Stimulated activated CD8-positive, alpha-beta memory T cell treated with anti-CD3 and anti-CD28 coated beads, Interleukin-12 subunit alpha, Interleukin-12 subunit beta, amount 100 ng/mL, for 24 hours (primary cell): Measurements from ENCODE around the gene GPR78.

Experiments
- DNase-seq: peaks from one replicate; pipeline ENCODE4 v3.0.0-alpha.2; 2020; ENCODE audit errors: extremely low read depth

GPR78 gene, protein sequence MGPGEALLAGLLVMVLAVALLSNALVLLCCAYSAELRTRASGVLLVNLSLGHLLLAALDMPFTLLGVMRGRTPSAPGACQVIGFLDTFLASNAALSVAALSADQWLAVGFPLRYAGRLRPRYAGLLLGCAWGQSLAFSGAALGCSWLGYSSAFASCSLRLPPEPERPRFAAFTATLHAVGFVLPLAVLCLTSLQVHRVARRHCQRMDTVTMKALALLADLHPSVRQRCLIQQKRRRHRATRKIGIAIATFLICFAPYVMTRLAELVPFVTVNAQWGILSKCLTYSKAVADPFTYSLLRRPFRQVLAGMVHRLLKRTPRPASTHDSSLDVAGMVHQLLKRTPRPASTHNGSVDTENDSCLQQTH

DNA sequence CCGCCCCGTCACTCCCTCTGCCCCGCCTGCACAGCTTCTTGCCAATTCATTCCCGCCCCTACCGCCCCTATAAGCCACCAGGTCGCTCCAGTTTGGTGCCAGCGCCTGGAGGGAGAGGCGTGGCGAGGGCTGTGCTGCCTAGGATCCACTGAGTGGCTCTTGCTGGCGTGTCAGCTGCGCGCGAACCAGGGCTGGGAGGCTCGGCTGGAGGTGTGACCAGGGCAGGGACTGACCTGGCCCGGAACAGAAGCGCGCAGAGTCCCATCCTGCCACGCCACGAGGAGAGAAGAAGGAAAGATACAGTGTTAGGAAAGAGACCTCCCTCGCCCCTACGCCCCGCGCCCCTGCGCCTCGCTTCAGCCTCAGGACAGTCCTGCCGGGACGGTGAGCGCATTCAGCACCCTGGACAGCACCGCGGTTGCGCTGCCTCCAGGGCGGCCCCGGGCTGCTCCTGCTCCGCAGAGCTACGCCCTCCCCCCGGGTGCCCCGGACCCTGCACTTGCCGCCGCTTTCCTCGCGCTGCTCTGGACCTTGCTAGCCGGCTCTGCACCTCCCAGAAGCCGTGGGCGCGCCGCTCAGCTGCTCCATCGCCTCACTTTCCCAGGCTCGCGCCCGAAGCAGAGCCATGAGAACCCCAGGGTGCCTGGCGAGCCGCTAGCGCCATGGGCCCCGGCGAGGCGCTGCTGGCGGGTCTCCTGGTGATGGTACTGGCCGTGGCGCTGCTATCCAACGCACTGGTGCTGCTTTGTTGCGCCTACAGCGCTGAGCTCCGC is at the start of gene GPR78:
TSS of gene GPR78 (plus strand) at position 72 of the 773 bp plus-strand sequence. CDS start at position 663, 591 bp downstream.
- DNase-seq: no peak

DNA sequence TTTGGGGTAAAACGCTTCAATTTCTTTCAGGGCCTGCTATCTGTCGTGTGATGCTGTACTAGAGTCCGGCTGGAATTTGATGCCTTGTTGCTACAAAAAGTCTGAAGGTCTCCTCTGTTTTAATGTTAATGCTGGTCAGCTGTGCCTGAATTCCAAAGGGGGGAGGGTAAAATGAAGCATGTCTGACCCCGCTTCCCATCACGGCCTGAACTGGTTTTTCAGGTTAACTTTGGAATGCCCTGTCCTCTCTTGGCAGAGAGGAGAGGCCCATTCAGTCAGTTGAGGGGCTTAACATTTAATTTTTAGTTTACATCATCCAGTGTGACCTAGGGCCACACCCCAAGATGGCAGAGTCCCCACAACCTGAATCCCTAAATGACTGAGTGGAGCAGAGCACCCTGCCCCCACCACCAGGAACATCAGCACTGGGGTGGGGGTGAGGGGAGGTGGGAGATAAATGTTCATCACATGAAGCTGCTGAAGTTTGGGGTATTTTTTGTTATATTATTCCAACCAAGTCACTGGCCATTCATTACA is 47.9 kb upstream of the GPR78 start:
- DNase-seq: no peak

DNA sequence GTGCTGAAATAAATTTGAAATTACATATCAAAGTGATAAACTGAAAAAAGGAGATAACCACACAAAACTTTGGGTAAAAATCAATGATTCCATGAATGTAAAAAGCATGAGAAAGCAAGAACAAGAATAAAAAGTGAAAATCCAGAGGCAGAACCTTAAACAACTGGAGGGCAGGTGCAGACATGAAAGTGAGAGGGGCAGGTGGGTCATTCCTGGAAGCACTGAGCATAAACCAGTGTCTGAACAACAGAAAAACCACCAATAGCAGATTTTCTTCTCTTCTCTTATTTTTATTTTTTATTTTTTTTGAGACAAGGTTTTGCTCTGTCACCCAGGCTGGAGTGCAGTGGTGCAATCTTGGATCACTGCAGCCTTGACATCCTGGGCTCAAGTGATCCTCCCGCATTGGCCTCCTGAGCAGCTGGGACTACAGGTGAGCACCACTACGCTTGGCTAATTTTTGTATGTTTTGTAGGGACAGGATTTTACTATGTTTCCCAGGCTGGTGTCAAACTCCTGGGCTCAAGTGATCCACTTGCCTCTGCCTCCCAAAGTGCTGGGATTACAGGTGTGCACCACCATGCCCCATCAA is 46.8 kb upstream of the GPR78 start:
- DNase-seq: no peak

DNA sequence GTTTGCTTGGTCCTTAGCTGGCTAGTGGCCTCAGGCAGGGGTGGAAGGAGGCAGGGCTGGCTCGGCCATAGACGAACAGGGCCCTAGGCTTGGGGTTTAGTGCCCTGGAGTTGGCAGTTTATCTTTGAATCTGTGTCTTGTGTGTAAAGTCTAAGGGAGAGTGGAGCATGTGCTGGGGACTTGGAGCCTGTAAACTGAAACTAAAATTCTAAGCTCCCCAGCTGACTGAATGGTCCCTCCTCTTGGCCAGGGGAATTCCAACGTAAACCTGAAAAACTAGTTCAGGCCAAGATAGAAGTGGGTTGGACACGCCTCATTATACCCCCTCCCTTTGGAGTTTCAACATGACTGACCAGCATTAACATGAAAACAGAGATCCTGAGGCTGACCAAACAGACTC is 46.1 kb upstream of the GPR78 start:
- DNase-seq: no peak

DNA sequence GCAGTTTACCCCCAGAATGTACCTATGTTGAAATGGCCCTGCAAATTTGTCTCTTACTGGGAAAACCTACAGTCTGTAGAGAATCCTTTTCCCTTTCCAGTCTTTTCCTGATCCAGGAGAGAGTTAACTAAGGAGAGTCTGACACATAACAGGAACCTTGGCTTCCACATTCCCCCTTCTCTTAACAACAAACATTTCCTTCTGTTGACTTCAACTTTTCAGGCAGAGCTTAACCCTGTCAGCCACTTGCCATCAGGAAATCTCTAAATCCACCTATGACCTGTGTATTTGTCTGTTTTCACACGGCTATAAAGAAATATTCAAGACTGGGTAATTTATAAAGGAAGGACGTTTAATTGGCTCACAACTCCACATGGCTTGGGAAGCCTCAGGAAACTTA is 45.6 kb upstream of the GPR78 start:
- DNase-seq: no peak

DNA sequence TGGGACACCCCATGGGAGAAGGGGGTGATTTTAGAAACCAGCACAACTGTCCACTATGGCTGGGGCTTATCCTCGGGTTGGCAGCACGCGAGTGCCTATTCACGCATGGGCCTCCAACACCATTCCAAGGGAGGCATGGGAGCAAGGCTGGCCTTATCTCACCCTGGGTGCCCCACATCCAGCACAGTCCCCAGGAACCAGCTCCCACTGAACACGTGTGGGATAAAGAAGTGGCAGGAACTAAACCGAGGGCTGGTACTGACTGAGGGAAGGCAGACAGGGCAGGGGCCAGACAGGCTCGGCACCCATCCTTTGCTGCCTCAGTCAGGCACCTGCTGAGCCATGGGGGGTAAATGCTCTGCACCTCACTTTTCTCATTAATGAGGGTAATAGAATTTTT is 43.7 kb upstream of the GPR78 start:
- DNase-seq: no peak

DNA sequence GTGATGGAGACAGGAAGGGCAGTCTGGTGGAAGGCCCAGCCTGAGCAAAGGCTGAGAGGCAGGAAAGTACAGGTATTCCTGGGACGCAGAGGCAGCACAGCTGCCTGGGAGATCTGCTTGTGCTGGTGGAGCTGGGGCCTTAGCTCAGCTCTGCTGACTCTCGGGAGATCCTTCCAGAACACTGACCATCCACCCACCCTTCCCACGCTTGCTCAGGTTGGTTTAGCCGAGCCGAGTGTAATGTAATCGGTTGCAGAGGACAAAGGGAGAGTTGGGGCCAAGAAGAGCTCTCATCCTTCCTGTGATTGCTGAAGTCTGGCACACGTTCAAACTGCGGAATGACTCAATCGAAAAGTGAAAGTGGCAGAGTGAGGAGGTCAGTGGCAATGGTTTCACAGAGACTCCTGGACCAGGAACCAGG is 43.1 kb upstream of the GPR78 start:
- DNase-seq: no peak

DNA sequence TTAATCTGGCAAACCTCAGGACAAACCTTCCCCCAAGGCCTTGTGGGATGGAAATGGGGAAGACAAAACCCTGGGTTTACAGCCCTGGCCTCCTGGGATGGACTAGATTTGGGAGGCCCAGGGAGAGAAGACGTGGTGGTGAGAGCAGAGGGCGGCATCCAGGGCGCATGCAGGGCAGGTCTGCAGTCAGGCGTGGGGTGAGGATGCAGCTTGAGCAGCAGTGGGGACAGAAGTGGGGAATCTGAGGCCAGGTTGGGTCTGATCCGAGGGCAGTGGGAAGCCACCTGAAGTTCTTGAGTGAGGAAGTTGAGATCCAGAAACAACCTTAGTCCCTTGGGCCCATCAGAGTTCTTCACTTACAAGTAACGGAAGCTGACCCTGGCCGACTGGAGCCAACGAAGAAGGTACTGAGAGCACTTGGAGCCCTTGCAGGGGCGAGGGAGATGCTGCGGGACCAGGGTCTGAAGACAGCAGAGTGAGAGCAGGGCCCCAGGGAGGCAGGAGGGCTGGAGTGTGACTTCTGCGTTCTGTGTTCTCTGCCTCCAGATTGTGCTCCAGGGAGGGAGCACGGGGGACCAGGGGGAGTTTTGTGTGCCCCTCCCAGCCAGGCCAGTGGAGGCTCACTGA is 42.0 kb upstream of the GPR78 start:
- DNase-seq: no peak

DNA sequence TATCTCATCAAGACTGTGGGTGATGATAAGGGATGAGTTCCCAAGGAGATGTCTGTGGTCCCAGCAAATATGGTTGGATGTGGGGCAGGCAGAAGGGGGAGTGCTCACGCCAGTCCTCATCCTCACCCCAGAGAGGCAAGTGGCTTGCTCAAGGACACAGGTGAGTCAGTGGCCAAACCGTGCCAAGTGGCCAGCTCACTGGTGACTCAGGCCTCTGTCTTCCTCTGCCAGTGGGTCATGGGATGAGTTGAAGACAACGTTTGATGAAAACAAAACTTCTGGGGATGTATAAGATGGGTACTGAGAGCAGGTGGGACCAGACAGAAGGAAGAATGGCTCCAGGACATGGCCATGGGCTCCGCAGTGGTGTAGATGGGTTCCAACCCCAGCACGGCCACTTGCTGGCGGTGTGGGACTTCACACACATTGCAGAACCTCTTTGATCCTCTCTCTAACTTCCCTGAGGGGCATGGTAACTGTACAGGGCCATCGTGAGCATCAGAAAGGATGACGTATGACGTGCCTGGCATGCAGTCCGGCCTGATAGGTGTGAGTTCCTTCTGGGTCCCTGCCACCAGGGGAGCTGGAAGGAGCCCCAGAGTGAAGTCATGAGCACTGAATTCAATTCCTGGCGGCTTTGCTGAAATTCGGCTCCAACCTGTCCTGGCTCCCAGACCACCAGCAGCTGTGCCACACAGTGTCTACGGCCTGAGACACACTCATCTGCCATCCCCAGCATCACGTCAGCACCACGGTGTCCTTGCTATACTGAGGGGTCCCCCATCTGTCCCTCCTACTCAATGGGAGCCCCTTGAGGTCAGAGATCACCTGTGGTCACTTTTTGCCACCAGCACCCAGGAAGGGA is 41.3 kb upstream of the GPR78 start:
- DNase-seq: no peak

DNA sequence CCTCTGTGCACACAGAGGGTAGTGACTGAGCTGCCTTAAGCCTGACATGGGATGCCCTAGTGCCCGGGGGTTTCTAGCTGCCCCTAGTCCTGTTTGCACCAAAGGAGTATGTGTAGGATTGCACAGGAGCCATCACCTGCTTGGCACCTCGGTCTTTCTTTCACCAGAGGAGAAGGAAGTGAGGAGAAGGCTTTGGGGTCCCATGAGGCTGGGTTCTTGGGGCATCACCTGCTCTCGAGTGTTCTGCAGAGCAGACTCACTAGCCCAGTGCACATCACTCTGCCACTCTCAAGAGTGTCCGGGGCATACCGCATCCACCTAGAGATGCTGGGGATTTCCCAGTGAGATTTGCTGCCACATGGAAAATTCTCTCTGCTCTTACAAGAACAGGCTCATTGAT is 40.5 kb upstream of the GPR78 start:
- DNase-seq: no peak

DNA sequence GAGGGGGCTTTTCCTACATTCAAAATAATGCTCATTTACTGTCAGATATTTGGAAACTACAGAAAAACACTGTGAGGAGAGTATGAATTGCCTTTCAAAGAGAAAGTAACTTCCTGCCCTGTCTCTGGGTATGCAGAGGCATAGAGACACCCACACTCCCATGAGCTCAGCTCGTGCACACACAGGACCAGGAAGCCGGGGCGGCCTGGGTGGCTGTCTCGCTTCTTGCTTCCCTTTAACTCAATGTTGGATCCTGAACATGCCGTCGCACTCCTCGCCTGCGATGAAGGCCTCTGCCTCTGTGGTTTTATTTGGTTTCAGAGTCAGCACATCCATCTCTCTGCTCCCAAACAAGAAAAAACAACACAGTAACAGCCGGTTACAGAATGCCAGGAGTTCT is 40.1 kb upstream of the GPR78 start:
- no peak for DNase-seq

DNA sequence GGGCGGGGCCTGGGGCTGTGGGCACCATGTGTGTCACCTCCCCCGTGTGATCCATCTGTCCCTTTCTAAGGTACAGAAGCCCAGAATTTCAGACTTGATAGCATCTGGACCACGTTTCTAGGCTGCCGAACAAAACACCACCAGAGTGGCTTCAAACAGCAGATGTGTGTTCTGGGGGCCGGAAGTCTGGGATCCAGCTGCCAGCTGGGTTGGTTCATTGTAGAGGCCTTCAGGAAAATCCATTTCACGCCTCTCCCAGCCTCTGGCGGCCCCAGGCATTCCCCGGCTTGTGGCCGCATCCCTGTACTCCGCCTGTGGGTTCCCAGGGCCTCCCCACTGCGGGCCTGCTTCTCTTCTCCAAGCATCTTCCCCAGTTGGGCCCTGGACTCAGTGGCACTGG is 39.6 kb upstream of the GPR78 start:
- DNase-seq: no peak

DNA sequence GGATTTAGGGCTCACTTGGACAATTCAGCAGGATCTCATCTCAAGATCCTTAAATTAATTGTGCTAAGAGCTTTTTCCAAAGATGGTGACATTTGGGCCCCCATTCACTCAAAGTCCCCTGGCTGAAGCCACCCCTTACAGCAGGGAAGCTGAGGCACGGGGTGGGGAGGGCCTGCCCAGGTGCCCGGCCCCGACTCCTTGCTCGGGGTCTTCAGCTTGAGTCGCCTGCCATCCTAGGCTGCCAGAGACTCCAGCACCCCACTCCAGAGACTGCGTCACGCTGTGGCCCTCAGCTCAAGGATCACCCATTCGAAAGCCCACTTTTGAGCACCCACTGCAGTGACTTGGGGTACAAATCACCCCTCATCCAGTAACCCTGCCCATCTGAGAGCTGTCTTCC is 39.2 kb upstream of the GPR78 start:
- DNase-seq: no peak

DNA sequence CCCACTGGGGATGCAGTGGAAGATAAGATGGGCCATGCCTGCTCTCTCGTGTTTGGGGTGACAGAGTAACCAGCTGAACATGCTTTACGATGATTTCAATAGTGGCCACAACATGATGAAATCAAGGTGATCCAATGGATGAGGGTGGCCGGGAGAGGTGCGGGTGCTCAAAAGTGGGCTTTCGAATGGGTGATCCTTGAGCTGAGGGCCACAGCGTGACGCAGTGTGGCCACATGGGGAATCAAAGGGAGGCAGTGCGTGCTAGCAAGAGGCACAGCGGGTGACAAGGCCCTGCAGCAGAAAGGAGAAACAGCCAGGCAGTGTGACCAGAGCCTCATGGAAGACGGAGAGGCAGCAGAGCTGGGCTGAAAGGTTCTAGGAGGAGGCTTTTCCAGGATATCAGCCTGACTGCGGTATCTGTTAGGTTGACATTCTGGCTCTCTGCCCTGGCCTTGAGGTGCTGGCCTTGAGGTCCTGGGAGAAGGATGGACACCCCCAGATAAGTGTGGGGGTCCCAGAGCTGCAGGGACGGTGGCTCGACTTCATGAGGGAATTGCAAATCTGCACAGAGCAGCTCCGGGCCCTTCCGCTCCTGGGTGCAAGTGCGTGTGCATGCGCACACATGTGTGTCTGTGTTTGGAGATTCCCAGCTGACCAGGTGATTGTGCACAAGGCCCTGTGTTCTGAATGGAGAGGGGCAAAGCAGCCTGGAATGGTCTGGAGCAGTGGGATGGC is 38.0 kb upstream of the GPR78 start:
- no peak for DNase-seq

DNA sequence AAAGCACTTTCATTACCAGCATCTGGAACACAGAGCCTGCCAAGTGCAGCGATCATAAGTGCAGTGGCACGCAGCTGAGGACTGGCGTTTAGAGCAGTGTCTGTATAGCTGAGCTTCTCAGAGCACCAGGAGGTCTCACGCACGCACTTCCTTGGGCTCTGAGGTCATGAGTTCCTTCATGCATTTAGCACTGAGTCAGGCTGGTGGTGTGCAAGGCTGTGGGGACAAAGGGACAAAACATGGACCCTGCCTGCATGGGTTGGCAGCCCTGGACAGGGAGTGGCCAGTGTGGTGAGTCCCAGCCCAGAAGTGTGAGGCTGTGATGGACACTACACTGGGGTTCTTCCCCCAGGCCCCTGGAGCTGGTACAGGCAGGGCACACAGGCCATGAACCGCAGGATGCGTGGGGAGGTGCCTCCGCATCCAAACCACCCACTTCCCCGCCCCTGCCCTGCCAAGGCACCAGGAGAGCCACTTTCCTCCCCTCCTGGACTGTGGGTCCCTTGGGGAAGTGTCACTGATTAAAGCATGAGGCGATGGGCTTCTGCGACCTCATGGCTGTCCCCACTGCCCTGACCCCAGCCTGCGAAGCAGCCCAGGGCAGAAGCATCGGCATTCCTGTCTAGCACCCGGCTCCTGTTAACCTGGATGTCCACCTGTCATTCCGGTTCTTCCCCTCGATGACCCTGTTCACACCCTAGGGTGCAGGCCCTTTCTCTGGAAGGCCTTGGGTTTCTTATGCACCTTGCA is 37.2 kb upstream of the GPR78 start:
- DNase-seq: no peak

DNA sequence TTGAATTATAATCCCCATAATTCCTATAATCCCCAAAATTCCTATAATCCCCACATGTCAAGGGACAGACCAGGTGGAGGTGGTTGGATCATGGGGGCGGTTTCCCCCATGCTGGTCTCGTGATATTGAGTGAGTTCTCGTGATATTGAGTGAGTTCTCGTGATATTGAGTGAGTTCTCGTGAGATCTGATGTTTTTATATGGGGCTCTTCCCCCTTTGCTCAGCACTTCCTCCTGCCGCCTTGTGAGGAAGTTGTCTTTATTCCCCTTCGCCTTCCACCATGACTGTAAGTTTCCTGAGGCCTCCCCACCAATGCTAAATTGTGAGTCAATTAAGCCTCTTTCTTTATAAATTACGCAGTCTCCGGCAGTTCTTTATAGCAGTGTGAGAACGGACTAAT is 36.6 kb upstream of the GPR78 start:
- no peak for DNase-seq

DNA sequence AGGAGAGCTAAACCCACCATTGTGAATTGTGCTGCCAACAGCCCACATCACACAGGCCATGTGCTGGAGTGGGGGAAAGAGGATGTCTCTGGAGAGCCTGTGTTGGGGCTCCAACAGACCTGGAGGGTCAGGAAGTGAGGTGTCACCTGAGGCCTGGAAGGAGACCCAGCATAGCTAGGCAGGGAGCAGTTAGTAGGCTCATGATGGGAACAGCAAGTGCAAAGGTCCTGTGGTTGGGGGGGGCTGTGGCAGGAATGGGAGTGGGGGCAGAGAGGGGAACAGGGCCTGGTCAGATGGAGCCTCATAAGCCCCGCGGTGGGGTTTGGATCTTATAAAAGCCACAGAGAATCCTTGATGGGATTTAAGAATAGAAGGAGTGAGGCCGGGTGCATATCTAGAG is 35.9 kb upstream of the GPR78 start:
- no peak for DNase-seq

DNA sequence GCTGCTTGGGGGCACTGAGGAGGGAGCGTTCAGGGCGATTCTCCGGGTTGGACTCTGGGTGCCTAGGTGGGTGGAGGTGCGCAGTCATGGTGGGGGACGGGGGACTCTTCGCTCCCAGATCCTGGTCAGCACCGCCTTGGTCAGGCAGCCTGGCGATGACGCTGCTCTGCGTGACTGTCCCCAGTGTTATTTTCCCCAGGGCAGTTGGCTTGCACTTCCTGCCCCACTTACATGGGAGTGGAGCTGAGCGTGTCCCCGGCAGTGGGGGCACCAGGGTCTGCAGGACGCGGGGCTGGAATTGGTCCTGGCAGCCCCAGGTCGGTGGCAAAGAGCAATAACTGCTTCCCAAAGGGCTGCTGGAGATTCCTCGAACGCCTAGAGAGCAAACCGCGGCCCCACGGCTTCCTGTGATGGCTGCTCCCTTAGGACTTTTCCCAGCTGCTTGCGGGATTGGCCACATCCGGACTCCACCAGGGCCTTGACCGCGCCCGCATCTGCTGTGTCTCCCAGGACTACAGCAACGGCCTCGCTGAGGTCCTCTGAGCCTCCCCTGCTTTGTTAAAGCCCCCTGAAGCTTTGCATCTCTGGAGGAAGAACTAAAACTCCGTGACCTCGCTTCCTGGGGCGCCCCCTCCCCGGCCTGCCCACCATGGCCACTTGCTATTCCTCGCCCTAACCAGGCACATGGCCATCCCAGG is 35.3 kb upstream of the GPR78 start:
- DNase-seq: no peak

DNA sequence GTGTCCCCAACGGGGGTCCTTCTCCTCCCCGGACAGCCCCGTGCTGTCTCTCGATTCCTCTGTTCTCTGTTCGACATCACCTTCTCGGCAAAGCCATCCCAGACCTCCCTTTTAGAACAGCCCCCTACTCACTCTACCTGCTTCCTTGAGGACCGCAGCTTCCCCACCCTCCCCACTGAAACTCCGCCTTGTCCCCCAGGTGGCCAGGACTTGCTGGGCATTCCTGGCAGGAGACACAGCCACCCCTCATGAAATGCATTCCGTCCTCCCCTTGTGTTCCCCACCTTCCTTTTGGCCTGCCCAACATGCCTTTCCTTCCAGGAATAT is 34.8 kb upstream of the GPR78 start:
- no peak for DNase-seq

DNA sequence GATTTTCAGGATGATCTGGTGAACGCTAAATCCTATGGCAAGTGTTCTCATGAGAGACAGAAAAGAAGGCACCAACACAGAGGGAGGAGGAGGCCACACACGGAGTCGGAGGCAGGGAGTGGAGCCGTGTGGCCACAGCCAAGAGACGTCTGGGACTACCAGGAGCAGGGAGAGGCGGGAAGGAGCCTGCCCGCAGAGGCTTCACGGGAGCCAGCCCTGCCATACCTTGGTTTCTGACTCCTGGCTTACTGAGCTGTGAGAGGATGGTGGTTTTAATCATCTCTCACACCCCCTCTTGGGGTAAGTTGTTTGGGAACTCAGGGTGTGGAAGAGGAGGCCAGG is 33.5 kb upstream of the GPR78 start:
- no peak for DNase-seq
